ENCODE data around the gene RPH3AL. TPM values are rescaled to one million over a fixed set of nuclear protein-coding genes. Genes with fewer than 3 reads are reported as not detected.

The RPH3AL gene
- total RNA-seq, 1 experiment from 2014 or later: 2.8 TPM

DNA sequence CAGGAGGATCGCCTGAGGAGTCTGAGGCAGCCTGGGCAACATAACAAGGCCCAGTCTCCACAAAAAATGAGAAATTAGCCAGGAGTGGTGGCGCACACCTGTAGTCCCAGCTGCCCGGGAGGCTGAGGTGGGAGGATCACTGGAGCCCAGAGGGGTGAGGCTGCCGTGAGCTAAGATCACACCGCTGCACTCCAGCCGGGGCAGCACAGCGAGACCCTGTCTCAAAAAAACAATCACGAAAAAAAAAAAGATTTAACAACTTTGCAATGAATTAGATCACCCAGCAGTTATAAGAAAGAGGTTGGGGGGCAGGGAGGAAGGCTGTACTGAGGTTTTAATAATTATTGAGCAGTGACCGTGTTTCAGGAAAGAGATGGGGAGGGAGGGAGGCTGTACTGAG, 49.4 kb downstream of the RPH3AL start:
- Histone ChIP-seq H3K4me3 (ENCODE audit: insufficient read depth, low read depth, low read length) (no peak overlapping the region), H3K27me3 (ENCODE audit: control insufficient read depth, insufficient read depth, low read length) (peaks cover 27% of the 10 kb centered on the region), H3K36me3 (replicated peaks; ENCODE audit: control insufficient read depth, insufficient read depth, low read length) (no peaks in the 10 kb centered on the region)
- DNase-seq: no peak

DNA sequence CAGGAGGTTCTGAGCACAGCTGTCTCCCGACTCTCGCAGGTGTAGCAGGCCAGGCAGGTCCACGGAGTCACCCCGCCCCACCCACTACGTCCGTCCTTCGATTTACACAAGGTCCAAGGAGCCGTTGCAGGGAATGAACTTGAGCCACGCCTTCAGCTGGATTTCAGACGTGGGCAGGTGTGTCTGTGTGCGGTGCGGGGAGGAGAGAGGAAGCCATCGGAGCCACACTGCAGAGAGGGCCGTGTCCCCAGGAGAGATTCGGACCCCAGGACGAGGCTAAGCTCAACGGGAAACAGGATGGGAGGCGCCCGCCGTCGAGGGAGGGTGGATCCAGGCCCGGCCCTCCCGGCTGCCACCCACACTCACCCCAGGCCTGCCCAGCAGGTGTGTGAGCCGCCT, 50.3 kb downstream of the RPH3AL start:
- no peaks in the 10 kb centered on the region for H3K36me3 ChIP-seq (replicated peaks; ENCODE audit: control insufficient read depth, insufficient read depth, low read length)
- DNase-seq: peak; percentile 66

DNA sequence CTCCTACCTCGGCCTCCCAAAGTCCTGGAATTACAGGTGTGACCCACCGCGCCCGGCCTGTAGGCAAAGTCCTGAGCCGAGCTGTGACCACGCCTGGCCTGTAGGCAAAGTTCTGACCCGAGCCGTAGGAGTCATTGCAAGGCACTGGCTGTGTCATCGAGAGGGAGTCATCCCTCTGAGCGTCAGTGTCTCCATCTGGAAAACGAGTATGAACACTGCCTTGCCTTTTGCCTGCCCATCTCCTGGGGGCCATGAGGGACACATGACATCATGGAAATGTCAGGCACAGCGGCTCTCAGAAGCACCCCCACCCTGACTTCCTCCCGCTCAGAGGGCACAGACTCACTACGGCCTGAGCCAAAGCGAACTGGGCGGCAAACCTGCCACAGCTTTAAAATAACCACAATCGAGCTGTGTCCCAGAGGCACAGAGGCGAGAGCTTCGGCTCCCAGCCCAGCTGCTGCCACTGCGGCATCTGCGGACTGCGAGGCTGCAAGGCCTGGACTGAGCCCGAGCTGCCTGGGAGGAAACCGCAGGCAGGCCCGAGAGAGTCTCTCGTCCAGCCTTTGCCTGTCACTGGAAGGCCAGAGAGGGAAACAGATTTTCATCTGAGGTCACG, 50.8 kb downstream of the RPH3AL start:
- Histone ChIP-seq H3K36me3 (replicated peaks; ENCODE audit: control insufficient read depth, insufficient read depth, low read length) (no peaks in the 10 kb centered on the region), H3K27me3 (ENCODE audit: control insufficient read depth, insufficient read depth, low read length) (peaks cover 27% of the 10 kb centered on the region), H3K4me3 (ENCODE audit: insufficient read depth, low read depth, low read length) (no peak overlapping the region)
- DNase-seq: peak; percentile 77

More for the DNA sequence above, 50.3 kb downstream of the RPH3AL start:
- H3K4me3 ChIP-seq (ENCODE audit: insufficient read depth, low read depth, low read length): no peak overlapping the region
- peaks cover 27% of the 10 kb centered on the region for H3K27me3 ChIP-seq (ENCODE audit: control insufficient read depth, insufficient read depth, low read length)

DNA sequence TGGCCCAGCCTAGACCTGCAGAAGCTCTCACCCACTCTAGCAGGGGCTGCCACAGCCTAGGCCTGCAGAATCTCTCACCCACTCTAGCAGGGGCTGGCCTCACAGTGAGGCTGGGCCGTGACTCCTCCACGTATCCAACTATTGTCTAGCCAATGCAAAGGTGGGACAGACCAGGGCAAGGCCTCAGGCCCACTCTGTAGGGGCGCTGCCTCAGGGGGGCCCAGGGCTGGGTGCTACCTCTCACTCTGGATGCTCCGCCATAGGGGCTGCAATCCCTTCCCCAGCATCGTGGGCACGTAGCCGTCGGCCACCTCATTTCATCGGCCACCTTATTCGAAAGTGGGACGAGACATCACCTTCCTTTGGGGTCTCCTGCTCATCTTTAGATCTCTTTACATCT, 51.7 kb downstream of the RPH3AL start:
- no peak overlapping the region for H3K4me3 ChIP-seq (ENCODE audit: insufficient read depth, low read depth, low read length)
- no peaks in the 10 kb centered on the region for H3K36me3 ChIP-seq (replicated peaks; ENCODE audit: control insufficient read depth, insufficient read depth, low read length)
- H3K27me3 ChIP-seq (ENCODE audit: control insufficient read depth, insufficient read depth, low read length): peaks cover 27% of the 10 kb centered on the region
- DNase-seq: no peak

DNA sequence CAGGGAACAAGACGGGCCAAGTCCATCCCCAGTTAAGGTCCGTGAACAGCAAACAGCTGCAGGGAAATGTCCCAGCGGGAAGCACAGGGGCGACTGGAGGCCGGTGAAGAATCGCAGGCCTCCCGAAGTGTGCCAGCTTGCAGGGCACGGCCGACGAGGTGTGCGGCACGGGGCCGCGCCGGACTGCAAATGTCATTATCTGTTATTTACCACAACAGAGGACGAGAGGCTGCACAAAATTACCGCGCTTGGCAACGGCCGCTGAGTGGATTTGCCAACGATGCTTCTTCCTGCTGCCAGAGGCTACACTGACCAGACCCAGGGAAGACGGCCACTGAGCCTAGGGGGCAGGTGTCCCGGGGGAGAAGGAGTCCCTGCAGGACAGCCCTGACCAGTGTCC, 53.1 kb downstream of the RPH3AL start:
- DNase-seq: no peak
- Histone ChIP-seq H3K4me3 (ENCODE audit: insufficient read depth, low read depth, low read length) (no peak overlapping the region), H3K36me3 (replicated peaks; ENCODE audit: control insufficient read depth, insufficient read depth, low read length) (no peaks in the 10 kb centered on the region), H3K27me3 (ENCODE audit: control insufficient read depth, insufficient read depth, low read length) (peaks cover 21% of the 10 kb centered on the region)

DNA sequence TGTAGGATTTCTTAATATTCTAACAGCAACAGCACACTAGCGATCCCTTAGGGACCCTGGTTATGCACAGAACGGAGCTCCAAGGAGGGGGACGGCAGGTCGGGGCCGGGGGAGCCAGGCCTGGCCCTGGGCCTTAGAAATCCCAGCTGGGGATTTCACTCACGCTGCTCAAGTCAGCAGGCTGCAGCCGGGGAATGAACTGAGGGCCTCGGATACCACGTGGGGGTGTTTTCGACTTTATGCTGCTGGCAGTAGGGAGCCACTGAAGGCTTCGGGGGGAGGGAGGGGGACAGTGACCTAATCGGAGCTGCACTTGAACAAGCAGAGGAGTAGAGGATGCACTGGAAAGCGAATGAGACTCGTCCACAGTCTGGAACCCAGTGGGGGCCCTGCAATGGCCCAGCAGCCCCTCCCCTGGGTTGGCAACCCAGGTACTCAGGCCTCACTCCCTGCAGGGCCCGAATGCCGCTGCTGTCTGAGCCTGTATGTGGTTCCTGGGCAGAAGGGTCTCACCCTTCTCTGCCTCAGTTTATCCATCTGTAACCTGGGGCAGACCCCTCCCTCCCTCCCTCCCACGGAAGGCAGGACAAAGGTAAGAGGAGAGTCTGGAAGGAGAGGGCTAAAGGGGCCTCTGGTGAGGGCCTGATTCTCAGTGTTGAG, 53.7 kb downstream of the RPH3AL start:
- peak; percentile 70 for DNase-seq
- no peak overlapping the region for H3K4me3 ChIP-seq (ENCODE audit: insufficient read depth, low read depth, low read length)

DNA sequence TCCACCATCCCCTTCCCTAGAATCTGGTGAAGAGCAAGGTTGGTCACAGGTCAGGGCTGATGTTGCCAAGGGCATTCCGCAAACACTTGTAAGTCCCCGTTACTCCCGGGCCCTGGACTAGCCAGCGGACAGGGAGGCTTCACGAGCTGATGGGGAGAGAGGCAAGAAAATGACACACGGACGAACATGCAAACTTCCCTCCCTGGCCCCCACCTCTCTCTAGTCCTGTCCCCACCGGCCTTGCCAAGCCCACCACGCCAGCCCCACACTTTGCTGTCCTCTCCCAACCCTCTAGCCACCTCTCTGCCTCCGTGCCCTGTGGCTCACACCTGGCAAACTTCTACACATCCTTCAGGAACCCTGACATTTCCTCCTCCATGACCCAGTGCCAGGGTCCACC, 54.8 kb downstream of the RPH3AL start:
- H3K36me3 ChIP-seq (replicated peaks; ENCODE audit: control insufficient read depth, insufficient read depth, low read length): no peaks in the 10 kb centered on the region
- no peak overlapping the region for H3K4me3 ChIP-seq (ENCODE audit: insufficient read depth, low read depth, low read length)
- no peak for DNase-seq
- H3K27me3 ChIP-seq (ENCODE audit: control insufficient read depth, insufficient read depth, low read length): peaks cover 10% of the 10 kb centered on the region

More for the DNA sequence above, 53.7 kb downstream of the RPH3AL start:
- Histone ChIP-seq H3K36me3 (replicated peaks; ENCODE audit: control insufficient read depth, insufficient read depth, low read length) (no peaks in the 10 kb centered on the region), H3K27me3 (ENCODE audit: control insufficient read depth, insufficient read depth, low read length) (peaks cover 19% of the 10 kb centered on the region)

DNA sequence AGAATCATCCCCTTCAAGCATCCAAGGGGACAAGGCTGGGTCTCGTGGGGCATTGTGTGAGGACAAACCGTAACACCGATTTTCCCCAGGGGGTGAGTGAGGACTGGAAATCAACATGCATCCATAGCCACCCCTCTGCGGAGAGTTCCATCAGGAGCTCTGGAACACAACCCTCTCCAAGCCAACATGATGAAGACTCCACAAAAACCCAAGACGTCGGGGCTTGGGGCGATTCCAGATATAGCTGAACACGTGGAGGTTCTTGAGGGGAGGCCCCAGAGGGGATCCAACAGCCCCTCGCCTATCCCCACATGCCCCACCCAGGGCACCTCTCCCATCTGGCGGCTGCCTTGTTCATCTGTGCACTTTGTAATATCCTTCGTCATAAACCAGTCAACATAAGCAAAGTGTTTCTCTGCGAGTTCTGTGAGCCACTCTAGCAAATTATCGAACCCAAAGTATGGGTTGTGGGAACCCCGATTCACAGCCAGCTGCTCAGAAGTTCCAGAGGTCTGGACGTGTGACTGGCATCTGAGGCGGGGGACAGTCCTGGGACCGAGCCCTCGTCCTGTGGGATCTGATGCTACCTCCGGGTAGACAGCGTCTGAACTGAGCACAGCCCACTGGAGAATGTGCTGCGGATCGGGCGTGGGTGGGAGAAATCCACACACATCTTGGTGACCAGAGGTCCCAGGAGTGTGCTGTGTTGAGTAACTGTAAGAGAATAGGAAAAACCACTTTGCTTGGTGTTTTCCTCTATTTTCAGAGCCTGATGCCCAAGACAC, 55.5 kb downstream of the RPH3AL start:
- no peak overlapping the region for H3K4me3 ChIP-seq (ENCODE audit: insufficient read depth, low read depth, low read length)
- peaks cover 4% of the 10 kb centered on the region for H3K27me3 ChIP-seq (ENCODE audit: control insufficient read depth, insufficient read depth, low read length)
- no peak for DNase-seq
- H3K36me3 ChIP-seq (replicated peaks; ENCODE audit: control insufficient read depth, insufficient read depth, low read length): no peaks in the 10 kb centered on the region

DNA sequence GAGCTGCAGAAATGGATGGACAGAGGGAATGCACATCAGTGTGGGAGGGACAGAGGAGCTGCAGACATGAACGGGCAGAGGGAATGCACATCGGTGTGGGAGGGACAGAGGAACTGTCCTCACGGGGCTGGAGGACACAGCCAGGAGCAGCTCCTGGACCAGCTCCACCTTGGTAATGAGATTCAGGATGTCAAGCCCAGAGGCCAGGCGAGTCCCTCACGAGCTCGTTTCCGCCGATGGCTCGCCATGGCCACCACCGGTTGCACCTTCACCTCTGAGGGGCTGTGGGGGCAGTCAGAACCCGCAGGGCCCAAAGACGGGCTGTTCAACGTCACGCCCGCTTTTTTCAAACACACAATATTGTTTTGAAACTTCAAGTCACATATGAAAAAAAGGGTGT, 56.2 kb downstream of the RPH3AL start:
- no peak overlapping the region for H3K4me3 ChIP-seq (ENCODE audit: insufficient read depth, low read depth, low read length)
- no peaks in the 10 kb centered on the region for H3K27me3 ChIP-seq (ENCODE audit: control insufficient read depth, insufficient read depth, low read length)
- no peaks in the 10 kb centered on the region for H3K36me3 ChIP-seq (replicated peaks; ENCODE audit: control insufficient read depth, insufficient read depth, low read length)
- no peak for DNase-seq

DNA sequence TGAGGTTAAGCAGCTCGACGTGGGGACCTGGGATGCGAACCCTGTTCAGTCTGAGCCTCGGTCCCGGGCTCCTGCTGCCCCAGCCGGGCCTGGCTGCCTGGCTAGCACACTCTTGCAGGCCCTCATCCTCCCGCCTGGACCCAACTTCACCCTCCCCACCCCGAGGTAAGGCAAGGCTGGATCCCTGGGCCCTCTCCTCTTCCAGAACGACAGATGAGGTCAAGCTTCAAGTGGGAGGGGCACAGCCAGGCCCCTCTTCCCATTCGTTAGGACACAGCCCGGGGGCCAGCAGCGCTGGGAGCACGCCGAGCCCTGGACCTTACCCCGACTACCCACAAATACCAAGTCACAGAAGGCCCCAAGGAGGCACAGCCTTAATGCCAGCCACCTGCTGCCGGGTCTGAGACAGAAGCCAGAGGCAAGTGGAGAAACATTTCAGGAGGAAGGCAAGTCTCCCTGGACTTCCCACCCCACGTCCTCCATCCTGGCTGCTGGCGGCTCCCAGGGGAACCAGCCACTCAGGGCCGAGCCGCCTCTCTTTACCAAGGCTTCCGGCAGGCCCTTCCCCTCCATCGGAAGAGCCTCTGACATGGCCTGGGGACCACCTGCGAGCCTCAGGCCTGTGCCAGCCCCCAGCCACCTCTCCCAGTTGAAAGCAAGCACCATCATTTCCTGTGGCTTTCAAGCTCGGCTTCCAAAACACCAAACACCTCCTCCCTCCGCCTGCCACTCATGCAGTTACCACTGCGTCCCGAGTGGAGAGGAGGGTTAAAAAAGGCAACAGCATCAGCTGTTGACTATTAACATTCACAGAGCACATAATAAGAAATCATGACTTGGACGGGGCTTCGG, 59.9 kb downstream of the RPH3AL start:
- no peaks in the 10 kb centered on the region for H3K36me3 ChIP-seq (replicated peaks; ENCODE audit: control insufficient read depth, insufficient read depth, low read length)
- peak; percentile 66 for DNase-seq
- H3K4me3 ChIP-seq (ENCODE audit: insufficient read depth, low read depth, low read length): no peak overlapping the region
- H3K27me3 ChIP-seq (ENCODE audit: control insufficient read depth, insufficient read depth, low read length): peaks cover 6% of the 10 kb centered on the region

DNA sequence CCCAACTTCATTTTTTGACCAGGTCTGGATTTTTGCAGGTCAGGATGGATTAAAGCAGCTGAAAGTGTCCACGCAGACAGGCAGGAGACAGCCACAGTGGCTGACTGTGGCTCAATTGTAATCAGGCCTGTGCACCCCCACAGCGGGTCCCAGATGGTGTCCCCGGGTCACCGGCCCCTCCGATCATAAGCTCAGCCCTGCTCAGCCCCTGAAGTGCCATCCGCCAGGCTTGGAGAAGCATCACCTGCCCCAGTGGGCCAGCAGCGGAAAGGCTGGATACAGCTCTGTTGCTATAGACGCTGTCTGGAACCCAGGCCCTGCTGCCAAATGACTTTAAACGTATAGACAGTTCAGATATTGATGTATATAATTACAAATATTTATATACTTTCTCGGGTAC, 60.6 kb downstream of the RPH3AL start:
- Histone ChIP-seq H3K27me3 (ENCODE audit: control insufficient read depth, insufficient read depth, low read length) (peaks cover 6% of the 10 kb centered on the region), H3K36me3 (replicated peaks; ENCODE audit: control insufficient read depth, insufficient read depth, low read length) (no peaks in the 10 kb centered on the region), H3K4me3 (ENCODE audit: insufficient read depth, low read depth, low read length) (no peak overlapping the region)
- no peak for DNase-seq

DNA sequence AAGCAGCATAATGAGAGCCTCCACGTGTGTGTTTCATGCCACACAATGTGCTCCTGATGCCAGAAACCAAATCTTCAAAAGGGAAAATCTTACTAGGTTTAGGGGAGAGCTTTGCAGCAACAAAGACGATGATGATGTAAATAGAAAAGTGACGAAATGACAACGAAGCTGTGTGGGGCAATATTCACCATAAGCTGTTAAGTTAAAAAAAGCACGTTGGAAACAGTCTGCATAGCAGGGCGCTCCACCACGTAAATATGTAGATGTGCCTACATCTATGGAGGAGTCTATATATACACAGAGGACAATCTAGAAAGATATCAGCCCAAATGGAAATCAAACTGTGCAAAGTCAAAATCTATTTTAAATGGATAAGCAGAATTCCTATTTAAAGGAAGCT, 61.0 kb downstream of the RPH3AL start:
- DNase-seq: no peak
- Histone ChIP-seq H3K36me3 (replicated peaks; ENCODE audit: control insufficient read depth, insufficient read depth, low read length) (no peaks in the 10 kb centered on the region), H3K27me3 (ENCODE audit: control insufficient read depth, insufficient read depth, low read length) (peaks cover 6% of the 10 kb centered on the region), H3K4me3 (ENCODE audit: insufficient read depth, low read depth, low read length) (no peak overlapping the region)

DNA sequence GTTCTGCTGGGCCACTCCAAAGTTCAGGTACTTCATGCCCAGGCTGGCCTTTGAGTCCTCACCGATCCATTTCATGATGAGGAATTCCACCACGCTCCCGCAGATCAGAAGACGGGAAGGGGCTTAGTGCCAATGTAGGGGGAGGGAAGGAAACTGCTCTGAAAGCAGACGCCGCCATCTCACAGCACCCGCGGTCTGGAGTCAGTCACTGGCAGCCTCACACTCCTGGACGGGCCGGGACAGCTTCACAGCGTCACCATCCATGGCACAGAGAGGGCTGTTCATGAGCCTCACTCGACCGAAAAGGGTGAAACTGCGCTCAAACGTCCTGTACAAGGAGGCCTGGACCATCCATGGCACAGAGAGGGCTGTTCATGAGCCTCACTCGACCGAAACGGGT, 62.0 kb downstream of the RPH3AL start:
- no peak for DNase-seq
- Histone ChIP-seq H3K4me3 (ENCODE audit: insufficient read depth, low read depth, low read length) (no peak overlapping the region), H3K27me3 (ENCODE audit: control insufficient read depth, insufficient read depth, low read length) (peaks cover 10% of the 10 kb centered on the region), H3K36me3 (replicated peaks; ENCODE audit: control insufficient read depth, insufficient read depth, low read length) (no peaks in the 10 kb centered on the region)

DNA sequence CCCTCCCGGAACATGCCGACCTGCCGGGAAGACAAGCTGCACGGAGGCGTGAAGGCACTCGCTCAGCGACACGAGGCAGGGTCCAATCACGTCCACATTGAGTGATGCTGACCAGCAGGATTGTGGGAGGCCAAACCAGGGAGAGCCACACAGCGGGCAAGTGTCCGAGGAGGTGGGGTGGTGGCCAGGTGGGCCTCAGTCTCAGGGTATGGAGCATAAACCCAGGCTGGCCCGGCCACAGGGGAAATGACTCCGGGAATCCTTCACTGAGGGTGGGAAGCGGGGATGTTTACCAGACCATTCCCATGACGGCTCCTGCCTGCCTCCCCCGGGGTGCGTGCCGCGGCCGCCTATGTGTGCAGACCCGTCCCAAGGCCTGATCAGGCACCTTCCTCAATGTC, 62.5 kb downstream of the RPH3AL start:
- peak; percentile 56 for DNase-seq
- no peaks in the 10 kb centered on the region for H3K36me3 ChIP-seq (replicated peaks; ENCODE audit: control insufficient read depth, insufficient read depth, low read length)
- peaks cover 10% of the 10 kb centered on the region for H3K27me3 ChIP-seq (ENCODE audit: control insufficient read depth, insufficient read depth, low read length)
- no peak overlapping the region for H3K4me3 ChIP-seq (ENCODE audit: insufficient read depth, low read depth, low read length)

Data from H7 (cell line).